SH-SY5Y (cell line): ENCODE measurements around the gene PTK6.

Experiments used
- GATA2 ChIP-seq: IDR thresholded peaks from 2 replicates; pipeline ENCODE4 v1.6.1; 2011; ENCODE audit warnings: mild to moderate bottlenecking, low read depth, low read length
- GATA3 ChIP-seq: IDR thresholded peaks from 2 replicates; pipeline ENCODE4 v1.6.1; 2011; ENCODE audit warnings: low read depth, mild to moderate bottlenecking, low read length, moderate library complexity

GRCh38 chr20:63503524-63503923, 33.7 kb downstream of the PTK6 start:
- TF ChIP-seq GATA2 (no peak), GATA3 (no peak)
